Nephron progenitor cell (in vitro differentiated cells): ENCODE data around the gene NFXL1.

Source experiments
- DNase-seq: peaks from one replicate; pipeline ENCODE4 v3.0.0; 2021
- H3K27ac Mint-ChIP-seq: 2 replicates; pipeline ENCODE4 v1.8.0; 2021; ENCODE audit warnings: mild to moderate bottlenecking, moderate library complexity, mixed read lengths
- H3K27me3 Mint-ChIP-seq: 2 replicates; pipeline ENCODE4 v1.8.0; 2021; ENCODE audit warnings: mild to moderate bottlenecking, low read depth, mixed read lengths; ENCODE audit not compliant: poor library complexity
- H3K36me3 Mint-ChIP-seq: 2 replicates; pipeline ENCODE4 v1.8.0; 2021; ENCODE audit warnings: low read depth, mixed read lengths
- H3K4me1 Mint-ChIP-seq: 2 replicates; pipeline ENCODE4 v1.8.0; 2021; ENCODE audit warnings: mixed read lengths
- H3K4me3 Mint-ChIP-seq: 2 replicates; pipeline ENCODE4 v1.8.0; 2021; ENCODE audit warnings: mild to moderate bottlenecking, moderate library complexity, mixed read lengths
- H3K9me3 Mint-ChIP-seq: 2 replicates; pipeline ENCODE4 v1.8.0; 2021; ENCODE audit warnings: mild to moderate bottlenecking, moderate library complexity, mixed read lengths
- TF ChIP-seq, protein P1 (sequence below): fragments of 200-600 bp; sonication (generic); IDR thresholded peaks from 2 replicates; pipeline ENCODE4 v1.5.0; 2021; ENCODE audit warnings: antibody characterized with exemption

The NFXL1 gene

DNA sequence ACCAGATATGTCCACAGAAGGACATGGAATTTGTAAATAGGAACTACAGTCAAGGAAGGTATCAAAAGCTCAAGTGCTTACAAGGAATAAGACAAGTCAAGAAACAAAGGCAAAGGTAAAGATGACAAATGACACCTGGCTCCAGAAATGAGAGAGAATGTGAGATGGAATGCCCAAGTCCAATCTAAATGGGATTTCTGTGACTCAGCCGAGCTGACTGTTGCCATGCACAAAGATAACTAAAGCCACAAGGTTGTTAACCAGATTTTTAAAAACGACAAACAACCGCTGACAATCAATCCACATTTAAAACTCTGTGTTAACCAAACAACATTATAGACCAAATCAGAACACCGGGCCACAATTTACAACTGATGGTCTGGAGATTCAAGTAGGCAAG, 1.1 kb downstream of the NFXL1 start:
- H3K4me1 Mint-ChIP-seq, result peaks cover 29% of the 10 kb centered on the region
- no peaks in the 10 kb centered on the region for H3K27me3 Mint-ChIP-seq
- peak overlapping the region; percentile 99 for H3K4me3 Mint-ChIP-seq
- DNase-seq, result no peak
- H3K27ac Mint-ChIP-seq, result peak overlapping the region; percentile 88
- TF ChIP-seq, protein P1, sequence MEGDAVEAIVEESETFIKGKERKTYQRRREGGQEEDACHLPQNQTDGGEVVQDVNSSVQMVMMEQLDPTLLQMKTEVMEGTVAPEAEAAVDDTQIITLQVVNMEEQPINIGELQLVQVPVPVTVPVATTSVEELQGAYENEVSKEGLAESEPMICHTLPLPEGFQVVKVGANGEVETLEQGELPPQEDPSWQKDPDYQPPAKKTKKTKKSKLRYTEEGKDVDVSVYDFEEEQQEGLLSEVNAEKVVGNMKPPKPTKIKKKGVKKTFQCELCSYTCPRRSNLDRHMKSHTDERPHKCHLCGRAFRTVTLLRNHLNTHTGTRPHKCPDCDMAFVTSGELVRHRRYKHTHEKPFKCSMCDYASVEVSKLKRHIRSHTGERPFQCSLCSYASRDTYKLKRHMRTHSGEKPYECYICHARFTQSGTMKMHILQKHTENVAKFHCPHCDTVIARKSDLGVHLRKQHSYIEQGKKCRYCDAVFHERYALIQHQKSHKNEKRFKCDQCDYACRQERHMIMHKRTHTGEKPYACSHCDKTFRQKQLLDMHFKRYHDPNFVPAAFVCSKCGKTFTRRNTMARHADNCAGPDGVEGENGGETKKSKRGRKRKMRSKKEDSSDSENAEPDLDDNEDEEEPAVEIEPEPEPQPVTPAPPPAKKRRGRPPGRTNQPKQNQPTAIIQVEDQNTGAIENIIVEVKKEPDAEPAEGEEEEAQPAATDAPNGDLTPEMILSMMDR, result no peak
- peaks cover 12% of the 10 kb centered on the region for H3K9me3 Mint-ChIP-seq
- H3K36me3 Mint-ChIP-seq, result peaks cover 47% of the 10 kb centered on the region

DNA sequence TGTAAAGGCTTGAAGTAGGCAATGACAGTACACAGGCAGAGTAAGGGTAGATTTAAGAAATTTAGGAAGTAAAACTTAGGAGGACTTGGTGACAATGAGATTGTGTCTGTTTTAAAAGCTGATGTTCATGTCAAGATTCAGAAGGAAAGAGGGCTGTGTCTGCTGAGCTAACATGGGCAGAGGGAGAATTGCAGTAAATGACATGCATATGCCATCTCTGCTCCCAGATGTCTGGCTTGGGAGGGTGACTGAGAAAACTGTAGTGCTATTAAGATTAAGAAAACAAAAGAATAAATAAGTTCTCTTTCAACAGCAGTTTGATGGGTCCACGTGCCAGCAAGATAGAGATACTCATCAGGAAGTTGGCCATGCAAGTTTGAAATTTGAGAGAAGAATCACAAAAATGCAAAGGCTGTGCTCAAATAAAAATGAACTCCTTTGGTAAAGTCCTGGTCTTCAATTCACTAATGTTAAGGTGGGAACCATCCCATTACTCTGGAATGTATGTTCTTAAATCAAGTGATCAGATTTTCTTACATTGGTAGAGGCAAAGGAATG, 7.2 kb downstream of the NFXL1 start:
- TF ChIP-seq, protein P1, result no peak
- Mint-ChIP-seq H3K4me1 (peaks cover 14% of the 10 kb centered on the region), H3K27ac (peak overlapping the region; percentile 2), H3K9me3 (no peaks in the 10 kb centered on the region), H3K36me3 (peaks cover 67% of the 10 kb centered on the region), H3K27me3 (no peaks in the 10 kb centered on the region), H3K4me3 (no peak overlapping the region)
- DNase-seq, result no peak

DNA sequence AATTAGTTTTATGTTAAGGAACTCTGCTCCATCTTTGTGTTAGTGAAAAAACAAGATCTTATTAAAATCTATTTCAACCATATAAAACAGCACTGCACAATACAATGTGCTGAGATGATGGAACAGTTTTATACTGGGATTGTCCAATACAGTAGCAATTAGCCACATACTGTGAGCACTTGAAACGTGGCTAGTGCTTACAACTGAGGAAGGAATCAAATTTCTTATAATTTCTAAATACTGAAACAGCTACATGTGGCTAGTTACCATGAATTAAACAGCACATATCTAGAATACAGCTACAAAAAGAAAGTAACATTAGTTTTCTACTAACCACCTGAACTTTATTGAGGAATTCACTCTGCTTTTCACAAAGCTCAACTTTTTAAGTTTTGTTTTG, 14.7 kb downstream of the NFXL1 start:
- Mint-ChIP-seq H3K4me3 (no peak overlapping the region), H3K9me3 (no peaks in the 10 kb centered on the region), H3K27ac (no peak overlapping the region), H3K27me3 (no peaks in the 10 kb centered on the region), H3K4me1 (no peaks in the 10 kb centered on the region), H3K36me3 (peaks cover 56% of the 10 kb centered on the region)
- no peak for DNase-seq
- TF ChIP-seq, protein P1, result no peak

DNA sequence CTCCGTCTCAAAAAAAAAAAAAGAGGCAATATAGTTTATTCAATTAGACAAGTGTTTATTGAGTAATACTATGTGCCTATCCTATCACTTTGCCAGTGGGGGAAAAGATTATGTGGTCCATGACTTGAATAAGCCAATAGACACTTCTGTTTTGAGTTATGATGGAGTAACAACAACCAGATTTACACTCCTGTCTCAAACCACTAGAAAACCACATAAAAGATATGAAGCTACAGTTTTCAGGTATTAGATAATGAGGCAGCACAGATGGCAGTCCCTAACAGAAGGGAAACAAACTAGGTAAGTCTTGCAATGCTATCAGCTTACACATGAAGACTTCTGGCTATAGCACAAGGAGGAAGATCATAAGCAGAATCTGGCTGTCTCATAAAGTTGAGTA, 22.5 kb downstream of the NFXL1 start:
- no peak overlapping the region for H3K27ac Mint-ChIP-seq
- no peaks in the 10 kb centered on the region for H3K9me3 Mint-ChIP-seq
- H3K4me1 Mint-ChIP-seq, result no peaks in the 10 kb centered on the region
- peaks cover 63% of the 10 kb centered on the region for H3K36me3 Mint-ChIP-seq
- no peak for DNase-seq
- no peak overlapping the region for H3K4me3 Mint-ChIP-seq
- TF ChIP-seq, protein P1, result no peak
- H3K27me3 Mint-ChIP-seq, result no peaks in the 10 kb centered on the region

DNA sequence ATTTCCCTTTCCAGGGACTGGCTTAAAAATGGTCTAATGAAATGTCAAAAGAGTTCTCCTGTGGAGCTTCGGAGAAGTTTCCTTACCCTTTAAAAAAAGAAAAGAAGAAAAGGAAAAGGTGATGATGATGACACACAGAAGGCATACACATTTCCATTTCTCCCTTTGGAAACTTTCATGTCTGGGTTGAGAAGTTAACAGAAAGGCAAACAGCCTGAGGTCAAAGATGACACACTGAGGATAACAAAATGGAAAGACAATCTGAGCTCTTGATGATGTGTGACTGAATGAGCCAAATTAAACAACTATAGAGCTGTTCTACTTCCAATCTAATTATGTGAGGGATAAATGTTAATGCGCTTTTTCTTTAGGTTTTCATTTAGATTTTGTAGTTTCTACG, 32.2 kb downstream of the NFXL1 start:
- Mint-ChIP-seq H3K9me3 (no peaks in the 10 kb centered on the region), H3K36me3 (peaks cover 58% of the 10 kb centered on the region), H3K4me3 (no peak overlapping the region), H3K4me1 (no peaks in the 10 kb centered on the region), H3K27ac (no peak overlapping the region), H3K27me3 (no peaks in the 10 kb centered on the region)
- DNase-seq, result no peak
- TF ChIP-seq, protein P1, result no peak

DNA sequence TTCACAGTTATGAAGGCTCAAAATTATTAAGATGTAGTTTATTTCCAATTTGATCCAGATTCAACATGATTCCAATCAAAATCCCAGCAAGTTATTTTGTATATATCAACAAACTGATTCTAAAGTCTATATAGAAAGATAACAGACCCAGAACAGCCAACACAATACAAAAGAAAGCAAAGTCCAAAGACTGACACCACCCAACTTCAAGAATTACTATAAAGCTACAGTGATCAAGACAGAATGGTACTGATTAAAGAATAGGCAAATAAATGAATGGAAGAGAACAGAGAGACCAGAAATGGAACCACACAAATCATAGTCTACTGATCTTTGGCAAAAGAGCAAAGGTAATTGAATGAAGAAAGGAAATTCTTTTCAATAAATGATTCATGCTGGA, 34.9 kb downstream of the NFXL1 start:
- TF ChIP-seq, protein P1, result no peak
- no peaks in the 10 kb centered on the region for H3K27me3 Mint-ChIP-seq
- no peak overlapping the region for H3K27ac Mint-ChIP-seq
- peaks cover 66% of the 10 kb centered on the region for H3K36me3 Mint-ChIP-seq
- no peak for DNase-seq
- peaks cover 7% of the 10 kb centered on the region for H3K9me3 Mint-ChIP-seq
- no peak overlapping the region for H3K4me3 Mint-ChIP-seq
- H3K4me1 Mint-ChIP-seq, result no peaks in the 10 kb centered on the region
